ENCODE measurements around the gene UNC5A.

UNC5A gene
- total RNA-seq, result 0 to 2.1 (median 0) reads per million in 17 experiments

- DNase-seq, result peak in 2 of 4 experiments; percentile 11 to 26
These were observed at the start of gene UNC5A for GRCh38 chr5:176810081-176810597. UNC5A (plus strand) TSS chr5:176810559; CDS start chr5:176810751, 192 bp downstream.

GRCh38 chr5:176761755-176762154 is 48.6 kb upstream of the UNC5A start:
- no peak for DNase-seq

- no peak for DNase-seq
These were observed 47.9 kb upstream of the UNC5A start for GRCh38 chr5:176762489-176762888.

- no peak for DNase-seq
These were observed 44.7 kb upstream of the UNC5A start for GRCh38 chr5:176765687-176766086.

- no peak for DNase-seq
These were observed 42.0 kb upstream of the UNC5A start for GRCh38 chr5:176768174-176768970.

GRCh38 chr5:176769911-176770310 is 40.4 kb upstream of the UNC5A start:
- no peak for DNase-seq

- no peak for DNase-seq
These were observed 39.9 kb upstream of the UNC5A start for GRCh38 chr5:176770431-176770830.

- no peak for DNase-seq
These were observed 39.1 kb upstream of the UNC5A start for GRCh38 chr5:176771102-176771845.

GRCh38 chr5:176772271-176773210 is 37.8 kb upstream of the UNC5A start:
- no peak for DNase-seq

GRCh38 chr5:176773408-176774035 is 36.8 kb upstream of the UNC5A start:
- no peak for DNase-seq

GRCh38 chr5:176774216-176775171 is 35.9 kb upstream of the UNC5A start:
- peak; percentile 4 to 48 (median 30) for DNase-seq

GRCh38 chr5:176775409-176775808 is 35.0 kb upstream of the UNC5A start:
- DNase-seq, result peak in 1 of 4 experiments; percentile 1

- no peak for DNase-seq
These were observed 34.1 kb upstream of the UNC5A start for GRCh38 chr5:176776141-176776865.

- no peak for DNase-seq
These were observed 33.4 kb upstream of the UNC5A start for GRCh38 chr5:176776916-176777315.

GRCh38 chr5:176778921-176779465 is 31.4 kb upstream of the UNC5A start:
- no peak for DNase-seq

GRCh38 chr5:176779537-176779936 is 30.8 kb upstream of the UNC5A start:
- no peak for DNase-seq

GRCh38 chr5:176780176-176781053 is 29.9 kb upstream of the UNC5A start:
- DNase-seq, result peak in 1 of 4 experiments; percentile 3

- no peak for DNase-seq
These were observed 29.3 kb upstream of the UNC5A start for GRCh38 chr5:176781054-176781375.

Measured in suppressor macrophage (primary cell).